D341Med (cell line): ENCODE results near the gene LOXHD1.

ENCODE experiments used
- DNase-seq: peaks from one replicate; pipeline ENCODE4 v3.0.0; 2012; ENCODE audit warnings: low spot score

The LOXHD1 gene

GRCh38 chr18:46447792-46448191 lies 209.2 kb downstream of the LOXHD1 start:
- DNase-seq: peak; percentile 18

- DNase-seq: no peak
Observed at GRCh38 chr18:46447323-46447722, 209.7 kb downstream of the LOXHD1 start.

- DNase-seq: peak; percentile 41
Observed at GRCh38 chr18:46445522-46446313, 211.3 kb downstream of the LOXHD1 start.

- DNase-seq: peak; percentile 16
Observed at GRCh38 chr18:46439037-46439436, 218.0 kb downstream of the LOXHD1 start.

- peak; percentile 22 for DNase-seq
Observed at GRCh38 chr18:46437061-46437460, 220.0 kb downstream of the LOXHD1 start.

- DNase-seq: peak; percentile 20
Observed at GRCh38 chr18:46436621-46437020, 220.4 kb downstream of the LOXHD1 start.

- peak; percentile 29 for DNase-seq
Observed at GRCh38 chr18:46435031-46435430, 222.0 kb downstream of the LOXHD1 start.

GRCh38 chr18:46434629-46435028 lies 222.4 kb downstream of the LOXHD1 start:
- DNase-seq: no peak

- peak; percentile 43 for DNase-seq
Observed at GRCh38 chr18:46433121-46433826, 223.7 kb downstream of the LOXHD1 start.

- peak; percentile 35 for DNase-seq
Observed at GRCh38 chr18:46431522-46432171, 225.4 kb downstream of the LOXHD1 start.

GRCh38 chr18:46429649-46430224 lies 227.3 kb downstream of the LOXHD1 start:
- peak; percentile 37 for DNase-seq

GRCh38 chr18:46429130-46429529 lies 227.9 kb downstream of the LOXHD1 start:
- DNase-seq: no peak

GRCh38 chr18:46428368-46428767 lies 228.7 kb downstream of the LOXHD1 start:
- no peak for DNase-seq

- DNase-seq: peak; percentile 30
Observed at GRCh38 chr18:46427216-46427995, 229.6 kb downstream of the LOXHD1 start.
